HG03558 (cell line): ENCODE data around the gene HACD3.
"Not testable (repeated sequence)": the region's sequence is repeated elsewhere in the genome, so short reads cannot be mapped to it uniquely, and the experiment has no call there.

Experiments
- ATAC-seq: cut with Tn5 transposase; IDR thresholded peaks from one replicate; pipeline ENCODE4 v1.9.1; 2021; ENCODE audit warnings: moderate number of reproducible peaks; ENCODE audit not compliant: unreplicated experiment; ENCODE audit errors: extremely low read depth

Gene HACD3

GRCh38 chr15:65584241-65584640, 54.0 kb downstream of the HACD3 start:
- ATAC-seq, result no peak

- no peak for ATAC-seq
These were observed 56.8 kb downstream of the HACD3 start for GRCh38 chr15:65587094-65587493.

GRCh38 chr15:65595960-65596359, 65.7 kb downstream of the HACD3 start:
- no peak for ATAC-seq

- no peak for ATAC-seq
These were observed 68.2 kb downstream of the HACD3 start for GRCh38 chr15:65598468-65598867.

GRCh38 chr15:65599677-65600076, 69.4 kb downstream of the HACD3 start:
- ATAC-seq, result no peak

- no peak for ATAC-seq
These were observed 72.9 kb downstream of the HACD3 start for GRCh38 chr15:65603134-65603533.

GRCh38 chr15:65603559-65603958, 73.3 kb downstream of the HACD3 start:
- no peak for ATAC-seq

- peak; percentile 78 for ATAC-seq
These were observed 80.8 kb downstream of the HACD3 start, which contains the start of gene INTS14 for GRCh38 chr15:65610871-65611718. Gene INTS14, minus strand, starts transcription at chr15:65611131. Its CDS starts 3,751 bp downstream, at chr15:65607380.

GRCh38 chr15:65611888-65612615, 81.8 kb downstream of the HACD3 start:
- ATAC-seq, result no peak

GRCh38 chr15:65612616-65612946, 82.3 kb downstream of the HACD3 start:
- ATAC-seq, result no peak

- no peak for ATAC-seq
These were observed 82.9 kb downstream of the HACD3 start for GRCh38 chr15:65612949-65613744.

- ATAC-seq, result not testable (repeated sequence)
These were observed 85.6 kb downstream of the HACD3 start for GRCh38 chr15:65615887-65616286.

GRCh38 chr15:65618560-65619109, 88.4 kb downstream of the HACD3 start:
- no peak for ATAC-seq

- no peak for ATAC-seq
These were observed 89.5 kb downstream of the HACD3 start for GRCh38 chr15:65619626-65620290.

- no peak for ATAC-seq
These were observed 90.6 kb downstream of the HACD3 start for GRCh38 chr15:65620833-65621232.

GRCh38 chr15:65621638-65622037, 91.4 kb downstream of the HACD3 start, which contains the start of gene SLC24A1:
Gene SLC24A1, plus strand, starts transcription at chr15:65621938. Its CDS starts 2,143 bp downstream, at chr15:65624081.
- ATAC-seq, result no peak

- no peak for ATAC-seq
These were observed 92.8 kb downstream of the HACD3 start for GRCh38 chr15:65623103-65623502.

GRCh38 chr15:65626856-65627255, 96.6 kb downstream of the HACD3 start:
- ATAC-seq, result no peak
